MCF 10A (cell line): Measurements from ENCODE around the gene TIGD4. TPM values are rescaled to one million over a fixed set of nuclear protein-coding genes. Genes with fewer than 3 reads are reported as not detected.

Experiments used
- BruUV-seq: library from RNA; stranded (reverse); fragments of 400-500 nt; replicated peaks from 2 replicates; lab custom pipeline; 2021; lab: Mats Ljungman, UMichigan
- CTCF ChIA-PET: fragments of 300-600 bp; sonication (Branson Sonifier 250); formaldehyde crosslinking; extraction: SDS; loops from one replicate; lab custom pipeline; 2021; ENCODE audit warnings: antibody characterized with exemption, inconsistent platforms; lab: Yijun Ruan, JAX
- POLR2A ChIA-PET: fragments of 300-600, 350-650 bp; sonication (Branson Sonifier 250); formaldehyde crosslinking; extraction: SDS; loops from one replicate; lab custom pipeline; 2020; ENCODE audit warnings: antibody characterized with exemption, inconsistent platforms; lab: Yijun Ruan, JAX
- DNase-seq: peaks from one replicate; pipeline ENCODE4 v3.0.0-alpha.2; 2018; ENCODE audit not compliant: unreplicated experiment
- H3K27ac Mint-ChIP-seq: one replicate; pipeline ENCODE4 v1.8.0; 2022; ENCODE audit warnings: mild to moderate bottlenecking, low read depth, mixed read lengths; ENCODE audit not compliant: unreplicated experiment
- H3K27me3 Mint-ChIP-seq: one replicate; pipeline ENCODE4 v1.8.0; 2022; ENCODE audit warnings: mixed read lengths; ENCODE audit not compliant: insufficient read depth, unreplicated experiment
- H3K36me3 Mint-ChIP-seq: one replicate; pipeline ENCODE4 v1.8.0; 2022; ENCODE audit warnings: mild to moderate bottlenecking, moderate library complexity, mixed read lengths; ENCODE audit not compliant: insufficient read depth, unreplicated experiment
- H3K4me1 Mint-ChIP-seq: one replicate; pipeline ENCODE4 v1.8.0; 2022; ENCODE audit warnings: mixed read lengths; ENCODE audit not compliant: insufficient read depth, unreplicated experiment
- H3K4me3 Mint-ChIP-seq: one replicate; pipeline ENCODE4 v1.8.0; 2022; ENCODE audit warnings: mild to moderate bottlenecking, moderate library complexity, mixed read lengths; ENCODE audit not compliant: unreplicated experiment
- H3K9me3 Mint-ChIP-seq: one replicate; pipeline ENCODE4 v1.8.0; 2022; ENCODE audit warnings: mixed read lengths; ENCODE audit not compliant: unreplicated experiment
- CTCF ChIP-seq: fragments of 200-600 bp; IDR thresholded peaks from one replicate; pipeline ENCODE4 v1.8.0; 2022; ENCODE audit warnings: antibody characterized with exemption, mild to moderate bottlenecking; ENCODE audit not compliant: unreplicated experiment
- intact Hi-C: fragments of 100-400 bp; cut with micrococcal nuclease; formaldehyde crosslinking; loops from 2 replicates; pipeline ENCODE4 v1.14.1; 2022
- total RNA-seq: library from RNA; stranded (reverse); gene quantifications from 2 replicates; pipeline ENCODE4 v1.2.3, GENCODE V29; 2022

The TIGD4 gene
- total RNA-seq, 1 experiment from 2014 or later: 0.12 TPM

- POLR2A ChIA-PET: interaction anchor here (1.0 to 2.2 kb wide), 3 partner anchors 57 to 276 kb away, joined by 3 to 5 read pairs (median 5); no protein-coding TSS in a partner anchor
- BruUV-seq: no TSS peak
- no peaks in the 10 kb centered on the region for H3K9me3 Mint-ChIP-seq
- H3K4me1 Mint-ChIP-seq: peaks cover 10% of the 10 kb centered on the region
- peaks cover 11% of the 10 kb centered on the region for H3K27me3 Mint-ChIP-seq
- no peaks in the 10 kb centered on the region for H3K36me3 Mint-ChIP-seq
- H3K4me3 Mint-ChIP-seq: no peak overlapping the region
- DNase-seq: no peak
- TF ChIP-seq CTCF: no peak
- CTCF ChIA-PET: interaction anchor here (0.5 to 4.9 kb wide), 37 partner anchors 8 to 1653 kb away, joined by 3 to 67 read pairs (median 4); partner anchors contain the start of gene TIGD4
- intact Hi-C loops: loop anchor here (1.0 to 5.0 kb wide), 4 partner anchors 96 to 329 kb away; no protein-coding TSS in a partner anchor
- no peak overlapping the region for H3K27ac Mint-ChIP-seq
Observed at GRCh38 chr4:152735906-152736305, 43.6 kb downstream of the TIGD4 start.

GRCh38 chr4:152735396-152735859 lies 44.1 kb downstream of the TIGD4 start:
- Mint-ChIP-seq H3K27ac (no peak overlapping the region), H3K4me3 (no peak overlapping the region), H3K27me3 (peaks cover 11% of the 10 kb centered on the region), H3K9me3 (no peaks in the 10 kb centered on the region), H3K4me1 (peaks cover 10% of the 10 kb centered on the region), H3K36me3 (no peaks in the 10 kb centered on the region)
- intact Hi-C loops: loop anchor here (1.0 to 5.0 kb wide), 4 partner anchors 95 to 328 kb away; no protein-coding TSS in a partner anchor
- DNase-seq: peak; percentile 41
- peak; percentile 62 for TF ChIP-seq CTCF
- POLR2A ChIA-PET: interaction anchor here (1.0 to 2.2 kb wide), 3 partner anchors 57 to 276 kb away, joined by 3 to 5 read pairs (median 5); no protein-coding TSS in a partner anchor
- CTCF ChIA-PET: interaction anchor here (0.6 to 4.9 kb wide), 42 partner anchors 8 to 435 kb away, joined by 3 to 67 read pairs (median 4); partner anchors contain the start of genes FBXW7 and TIGD4
- BruUV-seq: no TSS peak

DNA sequence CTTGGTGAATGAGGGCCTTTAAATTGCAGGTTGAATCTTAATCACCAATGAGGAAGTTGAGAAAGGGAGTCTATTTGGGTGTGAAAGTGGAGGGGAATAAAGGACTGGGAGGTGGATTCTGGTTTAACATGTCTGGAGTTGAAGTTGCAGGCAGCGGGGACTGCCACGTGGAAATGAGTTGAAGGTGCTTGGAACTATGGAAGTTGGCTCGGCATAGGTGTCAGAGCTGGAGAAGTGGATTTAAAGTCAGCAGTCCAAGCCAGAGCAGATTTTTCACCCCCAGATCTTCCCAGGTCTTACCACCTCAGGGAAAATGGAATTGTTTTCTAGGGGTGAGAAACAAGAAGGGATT lies 44.9 kb downstream of the TIGD4 start:
- Mint-ChIP-seq H3K36me3 (no peaks in the 10 kb centered on the region), H3K4me3 (no peak overlapping the region), H3K27me3 (peaks cover 11% of the 10 kb centered on the region), H3K27ac (no peak overlapping the region), H3K9me3 (no peaks in the 10 kb centered on the region), H3K4me1 (peaks cover 10% of the 10 kb centered on the region)
- ChIA-PET POLR2A (no interaction called here), CTCF (interaction anchor here (0.6 to 4.9 kb wide), 32 partner anchors 15 to 329 kb away, joined by 3 to 67 read pairs (median 4); partner anchors contain the start of genes FBXW7 and TIGD4)
- no peak for TF ChIP-seq CTCF
- BruUV-seq: no TSS peak
- no peak for DNase-seq
- intact Hi-C loops: loop anchor here (1.0 to 5.0 kb wide), 4 partner anchors 94 to 327 kb away; no protein-coding TSS in a partner anchor

- H3K4me1 Mint-ChIP-seq: peaks cover 10% of the 10 kb centered on the region
- no peak for TF ChIP-seq CTCF
- BruUV-seq: no TSS peak
- H3K27ac Mint-ChIP-seq: no peak overlapping the region
- no peaks in the 10 kb centered on the region for H3K36me3 Mint-ChIP-seq
- POLR2A ChIA-PET: interaction anchor here (0.6 kb wide), 1 partner anchor 198 kb away, joined by 3 read pairs; no protein-coding TSS in a partner anchor
- CTCF ChIA-PET: interaction anchor here (0.8 to 4.9 kb wide), 16 partner anchors 14 to 328 kb away, joined by 3 to 67 read pairs (median 6); partner anchors contain the start of gene TIGD4
- no peak for DNase-seq
- intact Hi-C loops: no loop called here
- H3K4me3 Mint-ChIP-seq: no peak overlapping the region
- peaks cover 11% of the 10 kb centered on the region for H3K27me3 Mint-ChIP-seq
- no peaks in the 10 kb centered on the region for H3K9me3 Mint-ChIP-seq
Observed at GRCh38 chr4:152734015-152734698, 45.4 kb downstream of the TIGD4 start.
